Lung (tissue), 12 donors: ENCODE measurements around the gene CIAO3. TPM values are rescaled to one million over a fixed set of nuclear protein-coding genes. Genes with fewer than 3 reads are reported as not detected.

Experiments used
- ATAC-seq: fragments of 200-7000 bp; cut with Tn5 transposase; one replicate; pipeline ENCODE4 v1.9.1; 2020; ENCODE audit warnings: moderate number of reproducible peaks; ENCODE audit not compliant: insufficient read depth, low FRiP score
- DNase-seq, 3 donors: peaks; one replicate each; pipeline ENCODE4 v3.0.0-alpha.2; 2013 to 2017
- H3K27ac ChIP-seq, 2 donors: one replicate each; pipeline ENCODE4 v1.5.1; 2013; ENCODE audit warnings: mild to moderate bottlenecking in 2 of 2, moderate library complexity in 2 of 2, control low read depth in 1 of 2, inconsistent platforms in 1 of 2, low read depth in 1 of 2, low read length in 1 of 2
- H3K27me3 ChIP-seq, 3 donors: one replicate each; pipeline ENCODE4 v1.5.1; 2013; ENCODE audit warnings: low read length in 2 of 3; ENCODE audit not compliant: control insufficient read depth in 3 of 3, insufficient read depth in 3 of 3
- H3K36me3 ChIP-seq, 4 donors: one replicate each; pipeline ENCODE4 v1.5.1; 2013; ENCODE audit warnings: low read length in 4 of 4, mild to moderate bottlenecking in 1 of 4, moderate library complexity in 1 of 4; ENCODE audit not compliant: control insufficient read depth in 4 of 4, insufficient read depth in 4 of 4
- H3K4me1 ChIP-seq, 5 donors: one replicate each; pipeline ENCODE4 v1.5.1; 2013; ENCODE audit warnings: low read length in 5 of 5, mild to moderate bottlenecking in 2 of 5, moderate library complexity in 1 of 5; ENCODE audit not compliant: control insufficient read depth in 5 of 5, insufficient read depth in 5 of 5
- H3K4me3 ChIP-seq: one replicate; pipeline ENCODE4 v1.5.1; 2013; ENCODE audit warnings: mild to moderate bottlenecking, control low read depth, moderate library complexity
- H3K9ac ChIP-seq, 2 donors: one replicate each; pipeline ENCODE4 v1.5.1; 2013; ENCODE audit warnings: low read length in 2 of 2, control low read depth in 1 of 2; ENCODE audit not compliant: insufficient read depth in 1 of 2
- H3K9me3 ChIP-seq, 4 donors: one replicate each; pipeline ENCODE4 v1.5.1; 2013; ENCODE audit warnings: low read length in 3 of 4, mild to moderate bottlenecking in 1 of 4, moderate library complexity in 1 of 4; ENCODE audit not compliant: control insufficient read depth in 4 of 4, insufficient read depth in 3 of 4
- CTCF ChIP-seq: IDR thresholded peaks from 2 replicates; pipeline ENCODE4 v1.5.1; 2012; ENCODE audit warnings: mild to moderate bottlenecking; ENCODE audit errors: control extremely low read depth, extremely low read depth
- WGBS, 2 donors: extraction: QIAGEN DNeasy Blood & Tissue Kit; methylation state at CpG; one replicate each; pipeline ENCODE4 v1.1.7; 2013; 5-methylcytosine and 5-hydroxymethylcytosine counted together
- polyA plus RNA-seq, 2 donors: library from polyadenylated mRNA; stranded (reverse); fragments of 200-250 nt; gene quantifications; one replicate each; pipeline ENCODE4 v1.2.1, GENCODE V29; 2013
- total RNA-seq, 2 donors: library from RNA; depleted of rRNA in 1 of 2; stranded (reverse); fragments of >200 nt in 1 of 2; gene quantifications; one replicate each; pipeline ENCODE4 v1.2.1, GENCODE V29; 2014 to 2021
- donor health status: control.
- donor health status: control.
- donor health status: Bipolar disorder and iron deficiency.
- donor health status: healthy.
- donor health status: DM: yes; HTN: yes; CAD: no.

The CIAO3 gene
- total and polyA plus RNA-seq, 4 donors = 21.0 to 40.6 (median 30.7) TPM

DNA sequence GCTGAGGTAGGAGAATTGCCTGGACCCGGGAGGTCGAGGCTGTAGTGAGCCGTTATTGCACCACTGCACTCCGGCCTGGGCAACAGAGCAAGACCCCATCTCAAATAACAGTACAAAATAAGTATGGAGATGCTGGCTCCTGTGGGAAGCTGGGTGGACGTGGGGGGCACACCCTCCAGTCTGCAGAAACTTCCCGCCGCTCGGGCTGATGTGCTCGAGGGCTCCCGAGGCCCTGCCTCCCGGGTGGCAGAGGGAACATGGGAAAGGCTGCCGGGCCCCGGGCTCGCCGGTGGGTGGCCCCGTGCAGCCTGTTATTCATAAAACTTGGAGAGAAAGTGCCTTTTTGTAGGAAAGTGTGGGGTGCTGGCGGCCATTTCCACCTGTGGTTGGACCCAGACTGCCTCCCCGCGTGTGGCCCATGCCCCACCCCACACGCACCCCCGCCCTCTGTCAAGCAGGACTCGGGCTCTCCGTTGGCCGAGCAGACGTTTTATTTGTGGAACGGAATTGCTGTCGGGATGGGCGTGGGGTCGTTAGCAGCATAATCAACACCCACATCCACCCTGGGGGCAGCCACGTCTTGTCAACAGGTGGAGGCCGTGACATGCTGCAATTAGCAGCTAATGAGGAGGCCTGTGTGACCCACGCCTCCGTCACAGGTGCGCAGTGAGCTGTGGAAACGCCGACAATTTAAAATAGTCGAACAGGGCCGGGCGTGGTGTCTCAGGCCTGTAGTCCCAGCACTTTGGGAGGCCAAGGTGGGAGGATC, 7.4 kb upstream of the CIAO3 start:
- H3K27ac ChIP-seq = no peak overlapping the region
- no peak for TF ChIP-seq CTCF
- 84 to 93% methylated on average over 39 of the region's 39 CpGs for WGBS, 2 donors
- ATAC-seq = no peak
- no peak overlapping the region for H3K9ac ChIP-seq
- no peak overlapping the region for H3K4me3 ChIP-seq
- no peaks in the 10 kb centered on the region for H3K27me3 ChIP-seq
- H3K9me3 ChIP-seq = no peaks in the 10 kb centered on the region
- no peak for DNase-seq
- peaks cover 0 to 3% (median 0%) of the 10 kb centered on the region in 5 donors for H3K4me1 ChIP-seq
- no peaks in the 10 kb centered on the region for H3K36me3 ChIP-seq

GRCh38 chr16:746637-747036, 5.8 kb upstream of the CIAO3 start:
- Histone ChIP-seq H3K9ac (no peak overlapping the region), H3K27me3 (no peaks in the 10 kb centered on the region), H3K9me3 (no peaks in the 10 kb centered on the region), H3K36me3 (no peaks in the 10 kb centered on the region), H3K4me3 (no peak overlapping the region), H3K4me1 (no peaks in the 10 kb centered on the region), H3K27ac (no peak overlapping the region)
- no peak for TF ChIP-seq CTCF
- no peak for DNase-seq
- 79 to 86% methylated on average over 13 of the region's 13 CpGs for WGBS, 2 donors
- no peak for ATAC-seq

GRCh38 chr16:745739-746138, 4.9 kb upstream of the CIAO3 start:
- H3K36me3 ChIP-seq = no peaks in the 10 kb centered on the region
- no peak overlapping the region for H3K4me3 ChIP-seq
- TF ChIP-seq CTCF = no peak
- H3K9ac ChIP-seq = no peak overlapping the region
- H3K27ac ChIP-seq = no peak overlapping the region
- H3K4me1 ChIP-seq = peaks cover 0 to 4% (median 0%) of the 10 kb centered on the region in 5 donors
- DNase-seq (no peak), ATAC-seq (no peak)
- WGBS, 2 donors = 2% methylated on average over 14 of the region's 14 CpGs
- H3K27me3 ChIP-seq = no peaks in the 10 kb centered on the region
- no peaks in the 10 kb centered on the region for H3K9me3 ChIP-seq
